Measurements from ENCODE around the gene IL2RG. TPM values are rescaled to one million over a fixed set of nuclear protein-coding genes. Genes with fewer than 3 reads are reported as not detected.
A peak's percentile ranks its signal among the peaks of the same experiment; 100 is the strongest.

The IL2RG gene
- total and polyA plus RNA-seq, 2 donors (not counting 1 experiment from before 2014, with no cell fraction given): 297 to 419 TPM

DNA sequence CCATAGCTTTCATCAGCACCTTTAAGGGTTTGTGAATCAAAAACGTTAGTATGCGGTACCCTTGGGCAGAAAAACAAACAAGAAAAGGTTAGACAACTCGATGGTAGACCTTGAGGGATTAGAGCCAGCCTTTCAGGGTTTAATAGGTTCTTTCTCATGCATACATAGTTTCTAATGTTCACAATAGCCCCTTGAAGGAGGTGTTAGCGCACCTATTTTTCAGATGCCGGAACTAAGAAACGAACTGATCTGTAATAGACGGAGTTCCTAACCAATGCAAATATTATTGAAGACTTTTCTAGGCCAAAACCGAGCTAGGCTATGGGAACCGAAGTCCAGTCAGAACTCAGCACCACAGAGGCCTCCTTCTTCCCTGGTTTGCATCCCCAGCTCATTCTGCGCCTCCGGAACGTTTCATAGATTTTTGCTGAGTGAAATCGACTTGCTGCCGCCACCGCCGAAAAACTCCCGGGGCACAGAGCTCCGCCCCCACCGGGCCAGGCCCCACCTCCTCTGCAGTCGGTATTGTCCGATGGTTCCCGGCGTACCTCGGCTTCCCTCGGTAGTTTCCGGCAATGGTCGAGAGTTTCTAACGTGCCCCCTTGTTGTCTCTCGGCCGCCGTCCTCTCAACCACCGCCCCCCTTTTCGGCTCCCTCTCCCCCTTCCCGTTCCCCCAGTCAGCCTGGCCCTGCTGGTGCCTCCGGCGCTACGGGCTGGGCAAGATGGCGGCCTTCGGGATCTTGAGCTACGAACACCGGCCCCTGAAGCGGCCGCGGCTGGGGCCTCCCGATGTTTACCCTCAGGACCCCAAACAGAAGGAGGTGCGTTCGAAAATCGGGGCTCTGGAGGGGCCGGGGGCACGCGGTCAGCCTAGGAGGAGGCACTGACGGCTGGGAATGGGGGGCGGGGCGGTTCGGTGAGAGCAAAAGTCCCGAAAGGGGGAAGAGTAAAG, 6.9 kb upstream of the IL2RG start, which contains the start of gene MED12:
TSS of gene MED12 (plus strand) at position 565 of the 953 bp plus-strand sequence. CDS start at position 724, 159 bp downstream.
- CTCF ChIA-PET: interaction anchor here (0.8 to 3.0 kb wide), 6 partner anchors 11 to 52 kb away, joined by 3 to 25 read pairs (median 6); partner anchors contain the start of gene FOXO4
- H3K27me3 Mint-ChIP-seq: no peaks in the 10 kb centered on the region
- intact Hi-C loops (cut with micrococcal nuclease): loop anchor here (1.0 to 2.0 kb wide), 3 partner anchors 8 to 165 kb away; partner anchors contain the start of gene NONO
- POLR2A ChIA-PET: interaction anchor here (0.7 to 1.4 kb wide), 9 partner anchors 11 to 985 kb away, joined by 3 to 15 read pairs (median 3); partner anchors contain the start of genes CXorf65, IGBP1 and TAF1
- H3K27ac ChIP-seq (ENCODE audit: low read length in 2 of 2): peak within 1 kb of the TSS; percentile 85 to 90
- TF ChIP-seq EZH2 (IDR thresholded peaks at IDR 0.05; ENCODE audit: borderline replicate concordance, insufficient read depth, low read depth, low read length, poor library complexity, severe bottlenecking): no peak
- TF ChIP-seq, protein P1, sequence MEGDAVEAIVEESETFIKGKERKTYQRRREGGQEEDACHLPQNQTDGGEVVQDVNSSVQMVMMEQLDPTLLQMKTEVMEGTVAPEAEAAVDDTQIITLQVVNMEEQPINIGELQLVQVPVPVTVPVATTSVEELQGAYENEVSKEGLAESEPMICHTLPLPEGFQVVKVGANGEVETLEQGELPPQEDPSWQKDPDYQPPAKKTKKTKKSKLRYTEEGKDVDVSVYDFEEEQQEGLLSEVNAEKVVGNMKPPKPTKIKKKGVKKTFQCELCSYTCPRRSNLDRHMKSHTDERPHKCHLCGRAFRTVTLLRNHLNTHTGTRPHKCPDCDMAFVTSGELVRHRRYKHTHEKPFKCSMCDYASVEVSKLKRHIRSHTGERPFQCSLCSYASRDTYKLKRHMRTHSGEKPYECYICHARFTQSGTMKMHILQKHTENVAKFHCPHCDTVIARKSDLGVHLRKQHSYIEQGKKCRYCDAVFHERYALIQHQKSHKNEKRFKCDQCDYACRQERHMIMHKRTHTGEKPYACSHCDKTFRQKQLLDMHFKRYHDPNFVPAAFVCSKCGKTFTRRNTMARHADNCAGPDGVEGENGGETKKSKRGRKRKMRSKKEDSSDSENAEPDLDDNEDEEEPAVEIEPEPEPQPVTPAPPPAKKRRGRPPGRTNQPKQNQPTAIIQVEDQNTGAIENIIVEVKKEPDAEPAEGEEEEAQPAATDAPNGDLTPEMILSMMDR (IDR thresholded peaks at IDR 0.05): no peak
- 1% methylated on average over 23 of the region's 56 CpGs for WGBS (ENCODE audit: insufficient coverage)
- no peaks in the 10 kb centered on the region for H3K9me3 Mint-ChIP-seq (ENCODE audit: insufficient read depth)
- DNase-seq: peak; percentile 83
- peaks cover 17 to 27% of the 10 kb centered on the region in 2 donors for H3K4me1 ChIP-seq (ENCODE audit: control insufficient read depth in 2 of 2, insufficient read depth in 2 of 2, low read length in 2 of 2)
- peaks cover 17% of the 10 kb centered on the region for H3K4me1 Mint-ChIP-seq
- ATAC-seq (ENCODE audit: low read depth): peak; percentile 97
- H3K4me2 ChIP-seq (replicated peaks; ENCODE audit: low read depth, low read length, poor library complexity, severe bottlenecking): peak within 1 kb of the TSS; percentile 75
- peaks cover 0 to 26% of the 10 kb centered on the region in 2 experiments for H3K36me3 ChIP-seq (replicated peaks in 1 of 2; ENCODE audit: control extremely low read depth in 1 of 2, control insufficient read depth in 1 of 2, extremely low read depth in 1 of 2, insufficient read depth in 2 of 2, low read length in 1 of 2)
- H3K4me3 ChIP-seq (ENCODE audit: control extremely low read depth in 1 of 5, extremely low read depth in 1 of 5, insufficient read depth in 1 of 5, low read depth in 2 of 5, low read length in 4 of 5): peak within 1 kb of the TSS; percentile 70 to 78 (median 74)
- no peaks in the 10 kb centered on the region for H3K27me3 ChIP-seq (replicated peaks in 1 of 4; ENCODE audit: control extremely low read depth in 1 of 4, control insufficient read depth in 3 of 4, insufficient read depth in 4 of 4, low read length in 3 of 4)
- H4K20me1 ChIP-seq (ENCODE audit: control insufficient read depth, insufficient read depth, low read length, poor library complexity, severe bottlenecking): no peaks in the 10 kb centered on the region
- peaks cover 29% of the 10 kb centered on the region for H3K79me2 ChIP-seq (ENCODE audit: control insufficient read depth, insufficient read depth, low read length)
- peak within 1 kb of the TSS; percentile 88 for H3K4me3 Mint-ChIP-seq
- H2AFZ ChIP-seq (ENCODE audit: insufficient read depth, low read depth, low read length, poor library complexity, severe bottlenecking): peak within 1 kb of the TSS; percentile 80
- peak within 1 kb of the TSS; percentile 79 for H3K9ac ChIP-seq (ENCODE audit: low read length)
- peak within 1 kb of the TSS; percentile 91 for H3K27ac Mint-ChIP-seq
- no peaks in the 10 kb centered on the region for H3K9me3 ChIP-seq (ENCODE audit: control extremely low read depth in 1 of 3, control insufficient read depth in 2 of 3, insufficient read depth in 1 of 3, low read length in 2 of 3)

All from B cell (primary cell).